Activated CD4-positive, alpha-beta memory T cell treated with anti-CD3 and anti-CD28 coated beads, Interleukin-2, amount 10 ng/mL, durations not matched to agents 7 days and 5 days (primary cell): Measurements from ENCODE around the gene CKB. TPM values are rescaled to one million over a fixed set of nuclear protein-coding genes. Genes with fewer than 3 reads are reported as not detected.

ENCODE experiments used
- CTCF ChIA-PET: fragments of 350-600 bp; sonication (Branson Sonifier 250); formaldehyde crosslinking; loops from one replicate; lab custom pipeline; 2021; ENCODE audit warnings: antibody characterized with exemption, inconsistent platforms; lab: Charles Lee
- POLR2A ChIA-PET: fragments of 350-600 bp; sonication (Branson Sonifier 250); formaldehyde crosslinking; loops from one replicate; lab custom pipeline; 2021; ENCODE audit warnings: antibody characterized with exemption; lab: Charles Lee
- DNase-seq: peaks from one replicate; pipeline ENCODE4 v3.0.0-alpha.2; 2020
- H3K27ac Mint-ChIP-seq: one replicate; pipeline ENCODE4 v1.8.0; 2021; ENCODE audit warnings: mild to moderate bottlenecking, mixed read lengths
- H3K27me3 Mint-ChIP-seq: one replicate; pipeline ENCODE4 v1.8.0; 2021; ENCODE audit warnings: mixed read lengths
- H3K36me3 Mint-ChIP-seq: one replicate; pipeline ENCODE4 v1.8.0; 2021; ENCODE audit warnings: low read depth, mixed read lengths
- H3K4me1 Mint-ChIP-seq: one replicate; pipeline ENCODE4 v1.8.0; 2021; ENCODE audit warnings: mixed read lengths
- H3K4me3 Mint-ChIP-seq: one replicate; pipeline ENCODE4 v1.8.0; 2021; ENCODE audit warnings: mild to moderate bottlenecking, mixed read lengths
- H3K9me3 Mint-ChIP-seq: one replicate; pipeline ENCODE4 v1.8.0; 2021; ENCODE audit warnings: mixed read lengths
- total RNA-seq, 2 experiments: library from RNA; stranded (reverse); gene quantifications; one replicate each; pipeline ENCODE4 v1.2.3, GENCODE V29; 2021

Gene CKB
- total RNA-seq, 2 experiments from 2014 or later, result 3.8 to 5.5 TPM

DNA sequence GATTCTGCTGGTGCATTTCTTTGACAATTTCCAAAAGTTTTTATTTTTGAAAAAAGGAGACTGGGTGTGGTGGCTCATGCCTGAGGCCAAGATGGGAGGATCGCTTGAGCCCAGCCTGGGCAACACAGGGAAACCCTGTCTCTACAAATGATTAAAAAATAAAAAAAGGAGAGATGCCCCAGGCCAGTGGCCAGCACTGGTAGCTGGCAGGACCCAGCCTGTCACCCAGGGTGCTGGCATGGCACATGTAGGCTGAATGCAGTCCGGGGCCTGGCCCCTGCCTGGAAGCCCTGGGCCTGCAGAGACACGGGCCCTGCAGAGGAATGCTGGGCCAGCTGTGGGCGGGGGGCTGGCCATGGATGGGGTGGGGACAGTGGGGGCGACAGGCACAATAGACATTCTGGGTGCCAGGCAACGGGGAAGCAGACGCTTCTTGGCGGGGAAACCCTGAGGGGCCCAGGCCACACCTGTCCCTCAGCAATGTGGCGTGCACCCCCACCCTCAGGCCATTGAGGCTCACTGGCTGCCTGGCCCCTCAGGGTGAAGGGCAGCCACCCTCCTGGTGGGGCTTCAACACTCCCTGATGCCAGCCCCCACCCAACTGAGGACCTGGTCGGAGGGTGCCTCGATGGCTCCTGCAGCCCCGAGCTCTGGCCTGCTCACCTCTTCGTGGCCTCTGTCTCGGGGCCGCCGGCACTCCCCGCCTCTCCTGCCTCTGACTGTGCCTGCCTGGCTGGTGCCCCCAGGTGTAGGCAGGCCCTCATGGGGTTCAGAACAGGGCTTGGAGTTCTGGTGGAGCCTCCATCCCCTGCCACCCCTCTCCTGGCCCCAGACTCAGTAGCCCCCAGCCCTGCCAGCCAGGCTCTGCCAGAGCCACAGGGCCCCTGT lies 18.4 kb upstream of the CKB start:
- no peaks in the 10 kb centered on the region for H3K27me3 Mint-ChIP-seq
- no peaks in the 10 kb centered on the region for H3K36me3 Mint-ChIP-seq
- DNase-seq, result no peak
- no peak overlapping the region for H3K4me3 Mint-ChIP-seq
- CTCF ChIA-PET, result no interaction called here
- POLR2A ChIA-PET, result interaction anchor here (1.5 kb wide), 2 partner anchors 13 to 20 kb away, joined by 3 read pairs; no protein-coding TSS in a partner anchor
- H3K4me1 Mint-ChIP-seq, result no peaks in the 10 kb centered on the region
- no peak overlapping the region for H3K27ac Mint-ChIP-seq
- no peaks in the 10 kb centered on the region for H3K9me3 Mint-ChIP-seq

DNA sequence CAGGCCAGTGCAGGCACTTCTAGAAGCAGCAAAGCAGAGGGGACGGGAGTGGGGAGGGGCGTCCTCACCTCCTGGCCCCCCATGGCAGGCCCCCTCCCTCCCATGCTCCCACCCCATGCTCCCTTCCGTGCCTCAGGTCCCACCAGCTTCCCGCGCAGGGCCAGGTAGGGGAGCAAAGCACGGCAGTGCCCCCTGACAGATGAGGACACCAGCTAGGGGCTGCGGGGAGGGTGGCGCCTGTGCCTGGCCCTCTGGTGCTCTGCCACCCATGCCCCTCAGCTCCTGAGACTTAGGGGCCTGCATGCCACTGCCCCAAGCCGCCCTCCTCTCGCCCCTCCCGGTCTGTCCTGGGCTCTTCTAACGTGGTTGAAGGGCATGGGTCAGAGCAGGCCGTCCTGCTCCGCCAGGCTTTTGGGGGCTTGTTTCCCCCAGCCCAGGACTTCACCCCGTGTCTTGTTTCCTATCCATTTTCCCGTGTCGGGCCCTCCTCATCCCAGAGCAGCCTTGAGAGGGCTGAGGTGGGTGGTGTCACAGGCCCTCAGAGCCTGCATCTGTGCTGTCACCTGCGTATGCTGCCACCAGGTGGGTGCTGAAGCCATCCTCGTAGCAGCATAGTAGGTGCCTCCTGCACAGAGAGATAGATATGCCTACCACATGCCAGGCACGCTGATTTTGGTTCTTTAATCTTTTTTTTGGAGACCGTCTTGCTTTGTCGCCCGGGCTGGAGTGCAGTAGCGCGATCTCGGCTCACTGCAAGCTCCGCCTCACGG lies 16.6 kb upstream of the CKB start:
- Mint-ChIP-seq H3K9me3 (no peaks in the 10 kb centered on the region), H3K4me3 (no peak overlapping the region), H3K27me3 (no peaks in the 10 kb centered on the region), H3K4me1 (no peaks in the 10 kb centered on the region), H3K36me3 (no peaks in the 10 kb centered on the region), H3K27ac (no peak overlapping the region)
- POLR2A ChIA-PET, result no interaction called here
- CTCF ChIA-PET, result interaction anchor here (0.5 kb wide), 1 partner anchor 442 kb away, joined by 4 read pairs; no protein-coding TSS in a partner anchor
- DNase-seq, result no peak

DNA sequence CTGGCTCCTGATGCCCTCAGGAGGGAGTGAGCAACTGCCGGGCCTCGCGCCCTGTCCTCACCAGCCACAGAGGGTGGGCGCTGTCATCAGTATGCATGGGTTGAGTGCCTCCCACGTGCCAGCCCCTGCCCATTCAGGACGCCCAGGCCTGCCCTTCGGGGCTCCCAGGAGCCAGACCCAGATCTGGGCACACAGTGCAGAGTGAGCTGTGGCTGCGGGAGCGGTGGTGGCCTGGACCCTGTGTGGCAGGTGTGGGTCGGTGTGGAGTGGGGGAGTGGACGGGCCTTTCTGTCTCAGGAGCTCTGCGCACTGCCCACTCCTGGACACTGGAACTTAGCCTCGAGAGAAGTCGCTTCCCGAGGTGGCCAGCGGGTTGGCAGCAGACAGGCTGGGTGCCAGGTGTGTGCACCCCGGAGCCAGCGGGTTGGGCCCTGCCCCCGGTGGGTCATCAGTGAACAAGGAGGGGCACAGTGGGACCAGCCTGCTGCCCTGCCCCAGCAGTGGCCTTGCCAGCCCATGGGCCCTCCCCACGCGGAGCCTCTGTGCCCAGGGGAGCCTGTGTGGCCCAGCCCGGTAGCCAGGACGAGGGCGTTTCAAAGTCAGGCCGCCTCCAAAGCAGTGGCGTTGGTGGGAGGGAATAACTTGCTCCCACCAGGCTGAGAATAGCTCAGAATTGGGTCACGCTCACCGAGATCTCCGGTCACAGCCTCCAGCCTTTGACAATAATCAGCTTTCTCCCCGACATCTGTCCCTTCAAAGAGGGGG lies 15.8 kb upstream of the CKB start:
- CTCF ChIA-PET, result interaction anchor here (0.5 kb wide), 1 partner anchor 442 kb away, joined by 4 read pairs; no protein-coding TSS in a partner anchor
- POLR2A ChIA-PET, result no interaction called here

DNA sequence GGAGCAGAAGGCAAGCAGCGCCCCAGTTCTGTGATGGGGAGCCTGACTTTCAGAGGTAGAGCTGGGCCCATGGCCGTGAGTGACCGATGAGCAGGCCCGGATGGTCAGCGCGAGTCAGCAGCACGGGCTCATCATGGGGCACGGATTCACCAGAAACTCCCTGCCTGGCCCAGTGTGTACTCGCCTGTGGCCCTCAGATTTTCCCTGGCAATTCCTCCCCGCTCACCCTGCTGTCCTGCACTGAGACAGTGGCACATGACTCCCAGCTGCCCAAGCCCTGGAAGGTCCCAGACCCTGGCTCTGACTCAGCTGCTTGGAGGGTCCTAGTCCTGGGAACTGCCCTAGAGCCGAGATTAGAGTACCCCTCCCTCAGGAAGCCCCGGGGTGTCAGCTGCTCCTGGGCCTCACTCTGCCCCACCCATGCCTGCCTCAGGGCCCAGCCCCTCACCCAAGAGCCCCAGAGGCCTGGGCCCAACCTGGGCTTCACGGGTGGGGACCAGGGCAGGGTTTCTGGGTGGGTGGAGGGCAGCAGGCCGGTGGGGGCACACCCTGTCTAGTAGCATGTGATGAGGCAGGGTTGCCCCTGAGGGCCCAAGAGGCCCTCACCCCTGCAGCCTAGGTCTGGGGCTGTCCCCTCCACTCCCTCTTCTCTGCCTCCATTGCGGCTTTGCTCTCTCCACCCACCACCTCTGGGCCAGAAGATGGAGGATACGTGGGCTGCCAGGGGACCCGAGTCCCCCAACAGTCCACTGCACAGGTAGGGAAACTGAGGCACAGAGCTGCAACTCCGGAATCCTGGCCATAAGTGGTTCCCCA lies 14.8 kb upstream of the CKB start:
- DNase-seq, result no peak
- Mint-ChIP-seq H3K4me3 (no peak overlapping the region), H3K9me3 (no peaks in the 10 kb centered on the region), H3K27me3 (no peaks in the 10 kb centered on the region), H3K27ac (no peak overlapping the region), H3K4me1 (no peaks in the 10 kb centered on the region), H3K36me3 (no peaks in the 10 kb centered on the region)
- ChIA-PET CTCF (interaction anchor here (1.8 kb wide), 1 partner anchor 19 kb away, joined by 6 read pairs; no protein-coding TSS in a partner anchor), POLR2A (interaction anchor here (1.3 kb wide), 1 partner anchor 9 kb away, joined by 3 read pairs; no protein-coding TSS in a partner anchor)

More for the DNA sequence above, 15.8 kb upstream of the CKB start:
- Mint-ChIP-seq H3K4me3 (no peak overlapping the region), H3K36me3 (no peaks in the 10 kb centered on the region), H3K4me1 (no peaks in the 10 kb centered on the region), H3K27ac (no peak overlapping the region), H3K27me3 (no peaks in the 10 kb centered on the region), H3K9me3 (no peaks in the 10 kb centered on the region)
- no peak for DNase-seq

DNA sequence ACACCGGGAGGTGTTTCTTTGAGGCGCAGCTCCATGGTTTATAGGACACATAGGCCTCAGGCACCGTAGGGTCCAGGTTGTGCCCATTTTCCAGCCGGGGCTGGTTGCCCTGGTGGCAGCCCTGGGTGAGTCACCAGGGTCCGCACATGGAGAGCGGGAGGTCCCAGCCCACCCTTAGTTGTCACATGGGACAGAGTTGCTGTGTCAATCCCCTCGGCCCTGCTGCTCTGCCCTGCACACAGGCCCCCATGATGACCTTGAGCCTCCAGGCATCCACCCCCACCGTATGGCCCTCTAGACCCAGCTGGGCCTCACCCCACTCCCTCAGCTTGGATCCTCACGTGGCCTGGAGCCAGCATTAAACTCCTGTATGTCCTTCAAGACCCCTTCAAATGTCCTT lies 14.1 kb upstream of the CKB start:
- CTCF ChIA-PET, result interaction anchor here (1.8 kb wide), 1 partner anchor 18 kb away, joined by 6 read pairs; no protein-coding TSS in a partner anchor
- Mint-ChIP-seq H3K4me3 (no peak overlapping the region), H3K36me3 (no peaks in the 10 kb centered on the region), H3K4me1 (no peaks in the 10 kb centered on the region), H3K27ac (no peak overlapping the region), H3K27me3 (no peaks in the 10 kb centered on the region), H3K9me3 (no peaks in the 10 kb centered on the region)
- POLR2A ChIA-PET, result interaction anchor here (1.3 to 2.4 kb wide), 2 partner anchors 9 to 25 kb away, joined by 3 to 5 read pairs; no protein-coding TSS in a partner anchor
- no peak for DNase-seq

DNA sequence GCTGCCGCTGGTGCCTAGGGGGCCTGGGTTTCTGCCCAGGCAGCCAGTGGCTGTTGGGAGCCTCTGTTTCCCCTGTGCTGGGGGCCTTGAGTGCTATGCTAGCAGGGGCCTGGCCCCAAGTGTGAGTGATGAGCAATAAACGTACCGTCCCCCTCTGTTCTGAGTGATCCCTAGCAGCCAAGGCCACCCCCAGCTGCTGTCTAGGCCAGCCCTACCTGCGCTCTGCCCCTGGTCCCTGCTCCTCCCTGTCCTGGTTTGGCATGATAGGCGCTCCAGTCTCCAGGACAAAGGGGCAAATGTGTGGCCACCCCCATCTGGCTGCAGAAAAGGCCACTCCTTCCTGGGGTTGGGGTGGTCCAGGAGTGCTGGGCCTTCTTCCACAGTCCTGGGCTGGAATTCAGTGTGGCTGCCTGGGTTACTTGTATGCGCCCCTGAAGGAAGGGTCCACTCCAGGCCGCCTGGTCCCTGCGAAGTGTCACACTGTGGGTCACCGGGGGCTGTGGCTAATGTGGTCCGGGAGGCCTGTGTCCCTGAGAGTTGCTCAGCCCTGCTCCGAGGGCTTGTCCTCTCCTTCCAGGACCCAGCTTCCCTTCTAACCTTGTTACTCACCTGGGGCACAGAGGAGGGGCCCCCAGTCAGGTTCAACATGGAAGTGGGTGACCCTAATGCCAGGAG lies 13.4 kb upstream of the CKB start:
- Mint-ChIP-seq H3K36me3 (no peaks in the 10 kb centered on the region), H3K9me3 (no peaks in the 10 kb centered on the region), H3K4me3 (no peak overlapping the region), H3K27ac (no peak overlapping the region), H3K27me3 (no peaks in the 10 kb centered on the region), H3K4me1 (peaks cover 2% of the 10 kb centered on the region)
- DNase-seq, result no peak
- ChIA-PET CTCF (interaction anchor here (1.8 kb wide), 1 partner anchor 17 kb away, joined by 6 read pairs; no protein-coding TSS in a partner anchor), POLR2A (interaction anchor here (2.4 kb wide), 1 partner anchor 25 kb away, joined by 5 read pairs; no protein-coding TSS in a partner anchor)

DNA sequence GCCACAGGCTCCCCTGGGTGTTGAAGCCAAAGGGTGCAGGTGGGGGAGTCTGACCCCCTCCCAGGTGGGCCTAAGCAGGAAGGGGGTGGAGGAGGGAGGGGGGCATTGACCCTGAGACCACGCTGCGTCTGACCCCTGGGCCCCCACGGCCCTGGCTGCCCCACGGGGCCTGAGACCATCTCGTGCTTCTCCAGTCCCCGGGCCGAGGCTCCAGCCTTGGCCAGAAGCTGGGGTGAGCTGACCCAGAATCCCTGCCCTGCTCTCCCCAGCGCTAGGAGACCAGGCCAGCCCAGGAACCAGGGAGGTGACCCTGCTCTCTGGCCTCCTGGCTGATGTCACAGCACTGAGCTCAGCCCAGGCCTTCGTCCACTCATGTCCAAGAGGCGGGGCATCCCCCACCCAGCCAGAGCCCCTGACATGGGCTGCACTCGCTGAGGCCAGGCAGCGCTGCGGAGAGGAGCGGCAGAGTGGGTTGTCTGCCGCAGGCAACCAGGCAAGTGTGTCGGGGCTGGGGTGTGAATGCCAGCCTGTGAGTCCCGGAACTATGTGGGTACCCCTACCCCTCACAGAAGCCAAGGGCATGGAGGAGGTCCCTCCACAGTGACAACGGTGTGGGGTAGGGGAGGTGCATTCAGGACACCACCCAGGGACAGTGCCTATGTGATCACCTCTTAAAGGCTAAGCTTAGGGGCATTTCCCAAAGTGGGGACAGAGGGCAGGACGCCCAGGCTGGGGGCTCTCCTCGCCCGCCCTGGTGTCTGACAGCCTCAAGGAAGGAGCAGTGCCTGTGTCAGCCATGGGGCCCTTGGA lies 12.7 kb upstream of the CKB start:
- Mint-ChIP-seq H3K9me3 (no peaks in the 10 kb centered on the region), H3K4me1 (peaks cover 8% of the 10 kb centered on the region), H3K27ac (no peak overlapping the region), H3K4me3 (no peak overlapping the region), H3K27me3 (no peaks in the 10 kb centered on the region), H3K36me3 (no peaks in the 10 kb centered on the region)
- no peak for DNase-seq
- POLR2A ChIA-PET, result interaction anchor here (1.1 to 2.4 kb wide), 2 partner anchors 15 to 26 kb away, joined by 3 to 5 read pairs; no protein-coding TSS in a partner anchor
- CTCF ChIA-PET, result no interaction called here

DNA sequence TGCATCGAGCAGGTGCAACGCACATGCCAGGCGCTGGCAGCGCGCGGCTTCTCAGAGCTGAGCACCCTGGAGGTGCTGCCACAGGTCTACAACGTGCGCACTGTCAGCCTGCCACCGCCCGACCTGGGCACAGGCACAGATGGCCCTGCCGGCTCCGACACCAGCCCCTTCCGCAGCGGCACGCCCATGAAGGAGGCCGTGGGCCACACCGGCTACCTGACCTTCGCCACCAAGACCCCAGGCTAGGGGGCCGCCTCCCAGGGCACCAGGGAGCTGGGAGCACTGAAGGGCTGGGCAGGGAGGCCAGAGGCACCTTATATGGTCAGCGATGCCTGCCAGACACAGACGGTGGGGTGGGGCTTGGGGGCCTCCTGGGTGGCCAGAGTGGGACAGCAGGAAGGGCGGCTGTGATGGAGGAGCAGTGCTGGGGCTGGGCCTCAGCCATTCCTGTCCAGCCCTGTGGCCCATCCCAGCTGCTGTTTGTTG lies 12.0 kb upstream of the CKB start:
- CTCF ChIA-PET, result no interaction called here

DNA sequence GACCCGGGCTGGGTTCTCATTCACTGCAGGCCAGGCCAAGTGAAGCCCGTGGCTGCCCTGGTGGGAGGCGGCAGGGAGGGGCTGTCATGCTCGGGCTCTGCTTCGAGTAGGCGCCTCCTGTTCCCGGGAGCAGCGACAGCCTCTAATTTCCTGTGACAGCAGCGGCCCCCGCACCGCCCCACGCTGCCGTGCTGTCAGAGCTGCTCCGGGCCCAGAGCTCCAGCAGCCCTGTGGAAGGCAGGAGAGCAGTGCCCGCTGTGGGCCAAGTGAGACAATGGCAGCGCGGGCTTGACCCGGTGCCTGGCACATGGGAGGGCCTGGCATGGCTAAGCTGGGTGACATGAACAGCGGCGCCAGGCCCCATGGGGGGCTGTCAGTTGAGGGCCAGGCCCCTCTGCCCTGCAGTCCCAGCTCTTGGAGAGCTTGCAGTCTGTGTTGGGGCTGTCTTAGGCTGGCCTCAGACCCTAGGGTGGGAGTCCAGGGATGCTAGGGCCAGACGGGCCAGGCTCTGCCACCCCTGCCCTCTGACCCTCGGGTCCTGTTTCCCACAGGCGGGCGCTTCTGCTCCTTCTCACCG lies 11.5 kb upstream of the CKB start:
- peaks cover 3% of the 10 kb centered on the region for H3K36me3 Mint-ChIP-seq
- DNase-seq, result no peak
- H3K27ac Mint-ChIP-seq, result no peak overlapping the region
- ChIA-PET POLR2A (interaction anchor here (1.1 kb wide), 1 partner anchor 13 kb away, joined by 3 read pairs; no protein-coding TSS in a partner anchor), CTCF (no interaction called here)
- peaks cover 18% of the 10 kb centered on the region for H3K4me1 Mint-ChIP-seq
- no peaks in the 10 kb centered on the region for H3K9me3 Mint-ChIP-seq
- H3K4me3 Mint-ChIP-seq, result no peak overlapping the region
- no peaks in the 10 kb centered on the region for H3K27me3 Mint-ChIP-seq

More for the DNA sequence above, 12.0 kb upstream of the CKB start:
- Mint-ChIP-seq H3K9me3 (no peaks in the 10 kb centered on the region), H3K27ac (no peak overlapping the region), H3K36me3 (peaks cover under 1% of the 10 kb centered on the region), H3K4me3 (no peak overlapping the region), H3K27me3 (no peaks in the 10 kb centered on the region), H3K4me1 (peaks cover 15% of the 10 kb centered on the region)
- POLR2A ChIA-PET, result interaction anchor here (1.1 to 2.4 kb wide), 2 partner anchors 14 to 27 kb away, joined by 3 to 5 read pairs; no protein-coding TSS in a partner anchor
- no peak for DNase-seq

DNA sequence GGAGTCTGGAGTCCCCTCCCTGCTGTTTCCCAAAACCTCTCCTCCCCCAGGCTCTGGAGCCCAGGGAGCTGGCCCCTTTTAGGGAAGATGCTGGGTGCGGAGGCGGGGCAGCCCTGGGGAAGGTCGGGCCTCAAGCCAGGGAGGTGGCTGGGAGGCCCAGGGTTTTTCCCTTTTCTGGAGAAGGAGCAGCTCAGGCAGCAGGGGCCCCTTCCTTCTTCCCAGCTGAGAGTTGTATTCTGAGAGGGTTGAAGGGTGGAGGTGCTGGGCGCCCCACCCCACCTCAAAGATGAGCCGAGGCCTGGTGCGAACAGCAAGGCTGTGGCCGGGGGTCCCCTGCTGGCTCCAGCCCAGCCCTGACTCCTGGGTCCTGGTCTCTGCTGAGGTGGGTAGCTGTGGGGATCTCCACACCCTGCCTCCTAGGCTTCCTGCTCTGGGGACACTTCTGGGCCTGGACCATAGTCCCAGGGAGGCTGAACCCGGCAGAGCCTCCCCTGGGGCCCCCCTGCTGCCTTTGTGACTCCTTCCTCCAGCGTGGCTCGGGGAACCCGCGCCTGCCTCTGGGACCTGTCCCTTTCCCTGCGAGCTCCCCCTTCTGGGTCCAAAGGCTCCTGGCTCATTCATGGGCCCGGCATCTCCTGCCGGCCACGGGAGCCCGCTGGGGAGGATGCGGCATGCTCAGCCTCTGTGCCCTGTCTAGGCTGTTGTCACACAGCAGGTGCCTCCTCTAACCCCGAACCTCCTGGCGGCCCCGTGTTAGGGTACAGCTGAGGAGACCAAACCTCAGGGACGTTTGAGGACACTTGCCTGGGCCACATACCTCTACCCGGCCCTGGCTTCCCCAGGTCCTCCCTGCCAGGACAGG lies 10.7 kb upstream of the CKB start:
- Mint-ChIP-seq H3K4me1 (peaks cover 21% of the 10 kb centered on the region), H3K36me3 (peaks cover 3% of the 10 kb centered on the region), H3K9me3 (no peaks in the 10 kb centered on the region), H3K4me3 (no peak overlapping the region), H3K27me3 (no peaks in the 10 kb centered on the region), H3K27ac (no peak overlapping the region)
- ChIA-PET CTCF (no interaction called here), POLR2A (no interaction called here)
- DNase-seq, result no peak
